Neuron (in vitro differentiated cells): Measurements from ENCODE around the gene IRX4.
"Not testable (repeated sequence)": the region's sequence is repeated elsewhere in the genome, so short reads cannot be mapped to it uniquely, and the experiment has no call there.

Experiments
- H2AFZ ChIP-seq: one replicate; pipeline ENCODE4 v1.6.1; 2013; ENCODE audit warnings: low read depth, mild to moderate bottlenecking, inconsistent platforms, low read length, moderate library complexity
- H3K27me3 ChIP-seq: one replicate; pipeline ENCODE4 v1.6.1; 2013; ENCODE audit warnings: low read length; ENCODE audit not compliant: insufficient read depth
- H3K36me3 ChIP-seq: one replicate; pipeline ENCODE4 v1.6.1; 2013; ENCODE audit warnings: low read length; ENCODE audit not compliant: insufficient read depth
- H3K4me1 ChIP-seq: one replicate; pipeline ENCODE4 v1.6.1; 2013; ENCODE audit warnings: low read length; ENCODE audit not compliant: insufficient read depth
- H3K4me3 ChIP-seq: 2 replicates; pipeline ENCODE4 v1.5.1; 2013; ENCODE audit warnings: mild to moderate bottlenecking, low read length, moderate library complexity
- H3K9me3 ChIP-seq: one replicate; pipeline ENCODE4 v1.6.1; 2013; ENCODE audit warnings: low read length

Gene IRX4

DNA sequence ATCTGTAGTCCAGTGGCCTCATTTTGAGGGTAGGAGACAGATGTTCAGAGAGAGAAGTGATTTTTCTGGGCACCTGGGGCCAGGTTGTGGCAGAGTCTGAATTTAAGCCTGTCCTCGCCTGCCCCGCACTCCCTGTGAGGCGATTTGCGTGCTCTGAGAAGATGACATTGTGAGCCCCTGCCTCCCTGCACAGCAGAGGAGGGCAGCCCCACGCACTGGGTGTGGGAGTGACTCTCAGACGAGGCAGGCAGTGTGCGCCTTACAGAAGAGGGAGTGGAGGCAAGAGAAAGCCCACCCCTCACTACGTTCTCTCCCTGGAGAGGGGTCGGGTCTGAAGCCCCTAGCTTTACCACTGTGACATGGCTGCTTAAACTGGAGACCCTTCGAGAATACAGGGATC is 35.7 kb downstream of the IRX4 start:
- Histone ChIP-seq H3K4me3 (no peak overlapping the region), H3K4me1 (peaks cover 25% of the 10 kb centered on the region), H3K27me3 (no peaks in the 10 kb centered on the region), H2AFZ (no peak overlapping the region), H3K36me3 (no peaks in the 10 kb centered on the region), H3K9me3 (no peaks in the 10 kb centered on the region)

DNA sequence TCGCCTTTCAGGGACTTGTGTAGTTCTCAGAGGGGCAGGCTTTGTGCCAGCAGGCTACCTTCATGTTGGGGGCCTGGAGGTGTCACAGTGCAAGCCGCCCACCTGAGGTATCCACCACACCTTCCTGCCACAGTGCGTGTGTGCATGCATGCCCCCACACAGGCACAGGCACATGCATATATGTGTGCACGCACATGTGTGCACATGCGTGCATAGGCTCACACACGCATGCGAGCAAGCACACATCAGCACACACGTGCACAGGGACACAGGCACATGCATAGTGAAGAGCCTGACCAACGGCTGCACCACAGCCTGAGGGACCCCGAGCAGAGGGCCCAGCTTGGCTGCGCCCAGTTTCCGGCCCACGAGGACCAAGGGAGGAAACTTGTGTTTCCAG is 36.1 kb downstream of the IRX4 start:
- H3K27me3 ChIP-seq = no peaks in the 10 kb centered on the region
- peaks cover 22% of the 10 kb centered on the region for H3K4me1 ChIP-seq

DNA sequence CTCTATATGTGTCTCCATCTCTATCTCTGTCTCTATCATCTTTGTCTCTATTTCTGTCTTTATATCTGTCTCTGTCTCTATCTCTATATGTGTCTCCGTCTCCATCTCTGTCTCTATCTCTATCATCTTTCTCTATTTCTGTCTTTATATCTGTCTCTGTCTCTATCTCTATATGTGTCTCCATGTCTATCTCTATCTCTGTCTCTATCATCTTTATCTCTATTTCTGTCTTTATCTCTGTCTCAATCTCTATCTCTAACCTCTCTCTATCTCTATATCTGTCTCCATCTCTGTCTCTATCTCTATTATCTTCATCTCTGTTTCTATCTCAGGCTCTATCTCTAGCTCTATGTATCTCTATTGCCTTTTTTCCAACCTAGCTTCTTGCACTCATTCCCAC is 37.0 kb downstream of the IRX4 start:
- H3K4me3 ChIP-seq = no peak overlapping the region
- H2AFZ ChIP-seq = no peak overlapping the region
- no peaks in the 10 kb centered on the region for H3K27me3 ChIP-seq
- no peaks in the 10 kb centered on the region for H3K9me3 ChIP-seq
- peaks cover 22% of the 10 kb centered on the region for H3K4me1 ChIP-seq
- H3K36me3 ChIP-seq = no peaks in the 10 kb centered on the region

More for the DNA sequence above, 36.1 kb downstream of the IRX4 start:
- Histone ChIP-seq H3K4me3 (no peak overlapping the region), H3K36me3 (no peaks in the 10 kb centered on the region), H2AFZ (no peak overlapping the region), H3K9me3 (no peaks in the 10 kb centered on the region)

DNA sequence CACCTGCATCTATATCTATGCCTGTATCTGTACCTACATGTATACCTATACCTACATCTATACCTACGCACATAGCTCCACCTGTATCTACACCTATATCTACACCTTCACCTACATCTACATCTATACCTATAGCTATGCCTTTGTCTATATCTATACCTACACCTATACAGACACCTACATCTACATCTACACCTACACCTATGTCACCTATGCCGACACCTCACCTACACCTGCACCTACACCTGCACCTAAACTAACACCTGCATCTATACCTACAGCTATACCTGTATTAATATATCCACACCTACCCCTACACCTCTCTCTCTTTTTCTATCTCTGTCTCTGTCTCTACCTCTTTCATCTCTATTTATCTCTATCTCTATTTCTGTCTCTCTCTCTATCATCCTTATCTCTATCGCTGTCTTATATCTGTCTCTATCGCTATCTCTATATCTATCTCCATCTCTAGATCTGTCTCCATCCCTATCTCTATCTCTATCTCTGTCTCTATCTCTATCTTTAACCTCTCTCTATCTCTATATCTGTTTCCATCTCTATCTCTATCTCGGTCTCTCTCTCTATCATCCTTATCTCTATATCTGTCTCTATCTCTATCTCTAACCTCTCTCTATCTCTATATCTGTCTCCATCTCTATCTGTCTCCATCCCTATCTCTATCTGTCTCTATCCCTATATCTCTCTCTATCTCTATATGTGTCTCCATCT is 37.9 kb downstream of the IRX4 start:
- Histone ChIP-seq H3K27me3 (peaks cover 4% of the 10 kb centered on the region), H3K36me3 (no peaks in the 10 kb centered on the region), H3K9me3 (no peaks in the 10 kb centered on the region), H3K4me1 (peaks cover 17% of the 10 kb centered on the region), H2AFZ (no peak overlapping the region), H3K4me3 (no peak overlapping the region)

DNA sequence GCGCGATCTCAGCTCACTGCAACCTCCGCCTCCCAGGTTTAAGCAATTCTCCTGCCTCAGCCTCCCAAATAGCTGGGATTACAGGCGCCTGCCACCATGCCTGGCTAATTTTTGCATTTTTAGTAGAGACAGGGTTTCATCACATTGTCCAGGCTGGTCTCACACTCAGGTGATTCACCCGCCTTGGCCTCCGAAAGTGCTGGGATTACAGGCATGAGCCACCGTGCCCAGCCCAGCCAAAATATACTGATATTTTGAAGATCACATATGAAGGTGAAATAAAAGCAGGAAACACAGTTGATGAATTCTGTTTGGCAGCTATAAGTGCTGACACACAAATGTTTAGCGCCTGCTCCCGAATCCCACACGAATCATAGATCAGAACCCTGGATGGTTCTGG is 39.0 kb downstream of the IRX4 start:
- H3K4me1 ChIP-seq, H3K27me3 ChIP-seq, H3K36me3 ChIP-seq, H2AFZ ChIP-seq, H3K4me3 ChIP-seq, H3K9me3 ChIP-seq: not testable (repeated sequence)

DNA sequence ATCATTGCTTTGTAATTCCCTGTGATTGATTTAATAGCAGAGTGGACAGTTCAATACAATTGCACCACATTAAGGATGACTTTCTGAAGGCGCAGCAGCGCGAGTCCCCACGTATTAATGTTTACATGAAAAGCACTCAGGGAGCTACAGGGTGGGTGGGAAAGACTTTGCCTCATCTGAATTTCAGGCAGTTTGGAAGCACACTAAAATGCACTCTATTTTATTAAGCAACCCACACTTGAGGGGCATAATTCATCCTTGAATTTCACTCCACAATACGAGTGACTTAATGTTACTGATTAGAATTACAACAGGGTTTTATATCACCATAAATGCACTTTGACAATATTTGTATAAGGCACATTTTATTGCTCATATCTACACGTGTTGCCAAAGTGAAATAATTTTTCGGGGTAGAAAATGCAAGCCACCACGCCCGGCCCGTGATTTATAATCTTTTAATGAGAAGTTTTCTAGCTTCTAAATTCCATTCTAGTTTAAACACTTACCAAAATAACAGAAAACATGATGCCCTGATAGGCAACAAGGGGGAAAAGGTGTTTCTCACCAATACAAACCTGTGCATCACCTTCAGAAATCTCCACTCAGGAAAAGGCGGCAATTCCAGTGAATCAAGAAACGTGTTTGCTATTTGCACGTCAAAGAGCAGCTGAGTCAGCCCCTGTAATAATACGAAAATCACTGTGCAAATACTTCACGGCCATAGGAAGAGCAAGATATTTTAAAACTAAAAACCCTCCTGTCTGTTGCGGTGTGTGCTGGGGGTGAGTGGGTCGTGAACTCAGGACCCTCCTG is 40.5 kb downstream of the IRX4 start:
- H3K27me3 ChIP-seq = peaks cover 7% of the 10 kb centered on the region
- H2AFZ ChIP-seq = no peak overlapping the region
- no peak overlapping the region for H3K4me3 ChIP-seq
- H3K9me3 ChIP-seq = no peaks in the 10 kb centered on the region
- no peaks in the 10 kb centered on the region for H3K36me3 ChIP-seq
- H3K4me1 ChIP-seq = peaks cover 8% of the 10 kb centered on the region

DNA sequence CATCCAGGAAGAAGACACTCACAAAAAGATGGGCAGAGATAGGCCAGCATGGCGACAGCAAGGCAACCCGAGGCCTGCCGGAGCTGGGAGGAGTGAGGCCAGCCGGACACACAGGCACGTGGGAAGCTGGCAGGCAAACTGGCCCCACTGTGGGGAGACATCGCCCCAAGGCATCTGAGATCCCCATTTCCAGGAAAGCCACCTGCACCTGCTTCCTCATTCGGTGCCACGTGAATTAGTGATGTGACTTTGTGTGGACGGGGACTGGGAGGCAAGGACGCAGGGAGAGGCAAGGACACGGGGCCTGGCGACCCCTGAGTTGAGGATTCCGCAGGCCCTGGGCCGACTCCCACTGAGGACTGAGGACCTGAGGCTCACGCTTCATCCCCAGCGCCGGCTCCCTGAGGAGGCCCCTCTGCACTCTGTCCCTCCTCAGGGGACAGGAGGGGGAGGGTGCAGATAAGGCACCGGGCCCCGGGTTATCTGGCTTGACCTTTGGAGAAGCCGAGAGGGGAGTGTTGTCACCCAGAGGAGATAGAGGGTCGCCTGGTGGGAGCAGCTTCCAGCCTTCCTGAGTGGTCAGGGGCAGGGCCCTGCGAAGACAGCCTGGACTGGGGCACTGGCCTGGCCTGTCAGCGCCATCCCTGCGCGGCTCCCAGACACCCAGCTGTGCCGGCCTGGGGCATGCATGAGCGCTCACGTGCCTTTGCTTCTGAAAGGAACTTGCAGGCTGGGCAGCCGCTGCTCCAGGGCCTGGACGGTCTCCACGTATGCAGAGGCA is 41.8 kb downstream of the IRX4 start:
- Histone ChIP-seq H2AFZ (no peak overlapping the region), H3K4me1 (peaks cover 8% of the 10 kb centered on the region), H3K27me3 (peaks cover 7% of the 10 kb centered on the region), H3K36me3 (no peaks in the 10 kb centered on the region), H3K4me3 (no peak overlapping the region), H3K9me3 (no peaks in the 10 kb centered on the region)

DNA sequence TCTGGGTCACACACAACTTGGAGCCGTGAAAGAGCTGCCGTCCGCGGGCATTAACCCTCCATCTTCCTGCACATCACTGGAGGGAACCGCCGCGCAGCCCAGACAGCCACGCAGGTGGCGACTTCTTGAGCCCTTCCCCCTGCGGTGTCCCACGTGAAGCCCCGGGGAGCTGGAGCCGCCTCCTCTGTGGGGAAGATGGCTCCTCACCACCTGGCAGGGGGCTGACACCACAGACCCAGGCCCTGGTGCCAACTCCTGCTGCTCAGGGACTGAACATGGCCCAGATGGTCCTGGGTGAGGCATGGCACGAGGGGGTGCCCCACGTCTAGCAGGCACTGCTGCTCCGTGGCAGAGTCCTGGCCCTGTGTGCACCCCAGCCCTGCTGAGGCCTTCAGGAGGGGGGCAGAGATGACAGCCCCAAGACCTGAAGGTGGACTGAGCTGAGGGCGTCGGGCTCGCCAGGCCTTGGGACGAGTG is 42.6 kb downstream of the IRX4 start:
- Histone ChIP-seq H3K36me3 (no peaks in the 10 kb centered on the region), H2AFZ (no peak overlapping the region), H3K4me1 (peaks cover 8% of the 10 kb centered on the region), H3K4me3 (no peak overlapping the region), H3K27me3 (peaks cover 7% of the 10 kb centered on the region), H3K9me3 (no peaks in the 10 kb centered on the region)

DNA sequence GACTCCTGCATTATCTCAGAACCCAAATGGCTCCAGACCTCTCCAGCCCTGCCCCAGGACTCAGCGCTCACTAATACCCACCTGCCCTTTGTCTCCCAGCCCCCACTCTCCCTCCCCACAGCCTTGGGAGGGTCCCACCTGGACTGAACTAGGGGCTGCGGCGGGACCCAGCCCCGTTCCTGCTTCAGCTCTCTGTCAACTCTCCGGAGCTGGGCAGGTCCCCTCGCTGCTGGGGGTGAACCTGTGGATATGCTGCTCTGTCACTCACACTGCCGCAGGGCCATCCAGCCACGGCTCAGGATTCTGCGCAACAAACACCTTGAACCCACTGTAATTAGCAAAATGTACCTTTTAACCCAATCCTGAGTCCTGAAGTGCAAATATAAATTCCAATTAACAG is 44.7 kb downstream of the IRX4 start:
- Histone ChIP-seq H3K27me3 (peaks cover 7% of the 10 kb centered on the region), H3K4me3 (no peak overlapping the region), H2AFZ (no peak overlapping the region), H3K36me3 (no peaks in the 10 kb centered on the region), H3K4me1 (peaks cover 13% of the 10 kb centered on the region), H3K9me3 (no peaks in the 10 kb centered on the region)

DNA sequence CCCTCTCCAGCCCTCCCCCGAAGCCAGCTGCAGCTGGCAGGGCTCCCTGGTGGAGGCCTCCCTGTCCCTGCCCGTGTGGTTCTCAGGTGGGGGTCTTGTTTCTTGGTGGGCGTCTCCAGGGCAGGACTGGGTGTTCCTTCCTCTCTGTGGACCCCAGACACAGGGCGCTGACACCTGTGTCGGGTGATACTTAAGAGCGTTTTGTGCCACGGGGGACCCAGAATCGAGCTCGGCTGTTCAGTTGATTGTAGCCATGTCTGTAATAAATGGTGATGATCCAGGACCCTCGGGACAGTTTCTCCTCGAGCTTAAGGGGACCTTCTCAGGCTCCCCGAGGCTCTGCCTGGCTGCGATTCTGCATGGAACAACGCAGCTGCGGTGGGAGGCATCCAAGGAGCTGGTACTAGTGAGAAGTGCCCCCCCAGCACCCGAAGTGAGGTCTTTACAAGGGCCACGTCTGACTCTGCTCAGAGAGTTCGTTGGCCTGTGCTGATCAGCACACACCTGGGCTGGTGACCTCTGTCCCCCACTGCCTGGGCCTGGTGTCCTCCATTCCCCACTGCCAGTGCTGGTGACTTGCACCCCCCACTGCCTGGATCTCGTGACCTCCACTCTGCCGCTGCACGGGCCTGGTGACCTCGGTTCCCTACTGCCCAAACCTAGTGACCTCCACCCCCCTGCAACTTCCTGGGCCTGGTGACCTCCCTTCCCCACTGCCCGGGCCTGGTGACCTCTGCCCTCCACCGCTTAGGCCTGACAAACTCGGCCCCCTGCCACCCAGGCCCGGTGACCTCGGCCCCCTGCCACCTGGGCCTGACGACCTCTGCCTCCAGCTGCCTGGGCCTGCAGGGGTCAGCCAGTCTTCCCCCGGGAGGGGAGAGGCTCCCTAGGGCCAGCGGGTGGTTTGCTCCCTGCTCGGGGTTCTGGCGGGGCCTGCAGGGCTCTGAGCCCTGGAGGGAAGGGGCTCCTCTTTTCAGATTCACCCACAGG is 45.5 kb downstream of the IRX4 start:
- H3K4me3 ChIP-seq = no peak overlapping the region
- H3K36me3 ChIP-seq = no peaks in the 10 kb centered on the region
- H3K9me3 ChIP-seq = no peaks in the 10 kb centered on the region
- peaks cover 7% of the 10 kb centered on the region for H3K27me3 ChIP-seq
- no peak overlapping the region for H2AFZ ChIP-seq
- H3K4me1 ChIP-seq = peaks cover 13% of the 10 kb centered on the region

DNA sequence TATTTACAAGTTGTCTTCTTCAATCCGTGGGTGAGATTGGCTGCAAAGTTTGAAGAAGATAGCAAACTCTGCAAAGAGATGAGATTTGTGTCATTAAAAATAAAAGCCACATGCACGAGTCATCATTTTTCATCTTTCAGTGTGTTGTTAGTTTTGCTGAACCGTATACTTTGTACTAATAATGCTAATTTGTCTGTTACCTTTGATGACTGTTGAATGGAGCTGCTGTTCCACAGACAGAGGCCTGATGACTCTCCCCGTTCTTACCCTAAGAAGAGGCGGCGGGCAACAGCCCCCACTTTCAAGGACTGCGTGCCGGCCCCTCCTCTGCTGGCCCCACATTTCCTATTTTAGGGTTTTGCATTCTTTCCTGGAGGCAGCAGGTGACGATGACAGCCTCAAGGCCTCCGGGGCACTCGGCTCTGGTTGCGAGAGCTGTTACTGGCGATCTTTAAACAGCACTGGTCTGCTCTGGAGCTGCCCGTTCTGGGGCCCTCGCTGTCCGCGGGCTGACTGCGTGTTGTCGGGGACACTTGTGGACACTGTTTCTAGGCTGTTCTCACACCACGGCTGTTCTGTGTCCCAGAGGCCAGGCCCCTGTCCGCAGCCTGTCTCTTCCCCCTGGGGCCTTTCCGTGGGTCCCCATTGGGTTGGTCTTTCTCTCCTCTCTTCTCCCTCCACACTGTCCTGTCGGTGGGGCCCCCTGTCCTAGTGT is 46.4 kb downstream of the IRX4 start:
- Histone ChIP-seq H3K36me3 (no peaks in the 10 kb centered on the region), H3K27me3 (peaks cover 7% of the 10 kb centered on the region), H3K4me1 (peaks cover 10% of the 10 kb centered on the region), H3K4me3 (no peak overlapping the region), H3K9me3 (no peaks in the 10 kb centered on the region), H2AFZ (no peak overlapping the region)

DNA sequence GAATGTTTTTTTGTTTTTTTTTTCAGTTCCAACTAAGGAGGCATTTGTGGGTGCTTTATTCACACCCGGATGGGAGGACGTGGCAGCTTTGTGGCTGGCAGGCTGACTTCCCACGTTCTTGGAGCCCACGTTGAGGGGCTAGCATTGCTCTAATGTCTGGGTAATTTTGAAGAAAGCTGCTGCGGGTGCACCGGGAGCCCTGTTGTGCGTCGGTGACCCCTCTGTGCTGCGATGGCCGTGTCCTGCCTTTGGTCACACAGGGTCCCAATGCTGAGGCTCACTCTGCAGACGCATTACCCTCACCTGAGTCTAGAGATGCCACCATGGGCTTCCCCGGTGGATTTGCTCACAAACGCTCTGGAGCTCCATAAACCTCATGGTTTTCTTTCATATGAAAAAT is 47.3 kb downstream of the IRX4 start:
- no peaks in the 10 kb centered on the region for H3K36me3 ChIP-seq
- peaks cover 5% of the 10 kb centered on the region for H3K4me1 ChIP-seq
- no peak overlapping the region for H3K4me3 ChIP-seq
- no peaks in the 10 kb centered on the region for H3K9me3 ChIP-seq
- no peak overlapping the region for H2AFZ ChIP-seq
- peaks cover 6% of the 10 kb centered on the region for H3K27me3 ChIP-seq
